Liver (tissue), 9 donors: ENCODE measurements around the gene FTCD. TPM values are rescaled to one million over a fixed set of nuclear protein-coding genes. Genes with fewer than 3 reads are reported as not detected.

ENCODE experiments used
- DNase-seq: peaks from one replicate; pipeline ENCODE4 v3.0.0-alpha.2; 2017; ENCODE audit warnings: low spot score
- H3K27ac ChIP-seq, 2 donors: one replicate each; pipeline ENCODE4 v1.7.0; 2013; ENCODE audit warnings: inconsistent platforms in 2 of 2, low read length in 2 of 2, control low read depth in 1 of 2, low read depth in 1 of 2, mild to moderate bottlenecking in 1 of 2
- H3K27me3 ChIP-seq, 4 donors: one replicate each; pipeline versions ENCODE4 v1.6.1 to v1.7.0; 2013; ENCODE audit warnings: low read length in 3 of 4, inconsistent platforms in 1 of 4, mild to moderate bottlenecking in 1 of 4, moderate library complexity in 1 of 4; ENCODE audit not compliant: control insufficient read depth in 4 of 4, insufficient read depth in 4 of 4
- H3K36me3 ChIP-seq, 4 donors: one replicate each; pipeline versions ENCODE4 v1.6.1 to v1.7.0; 2013; ENCODE audit warnings: low read length in 3 of 4, mild to moderate bottlenecking in 3 of 4, low read depth in 1 of 4, moderate library complexity in 1 of 4; ENCODE audit not compliant: control insufficient read depth in 4 of 4, insufficient read depth in 3 of 4
- H3K4me1 ChIP-seq, 4 donors: one replicate each; pipeline versions ENCODE4 v1.6.1 to v1.7.0; 2013; ENCODE audit warnings: low read length in 3 of 4, mild to moderate bottlenecking in 3 of 4, moderate library complexity in 1 of 4; ENCODE audit not compliant: control insufficient read depth in 4 of 4, insufficient read depth in 4 of 4
- H3K4me3 ChIP-seq, 3 donors: one replicate each; pipeline versions ENCODE4 v1.6.1 to v1.7.0; 2013; ENCODE audit warnings: low read length in 3 of 3, control low read depth in 1 of 3, low read depth in 1 of 3, mild to moderate bottlenecking in 1 of 3
- H3K9ac ChIP-seq, 2 donors: one replicate each; pipeline ENCODE4 v1.7.0; 2013; ENCODE audit warnings: low read length in 2 of 2, mild to moderate bottlenecking in 2 of 2, moderate library complexity in 2 of 2, control low read depth in 1 of 2, low read depth in 1 of 2
- H3K9me3 ChIP-seq, 4 donors: one replicate each; pipeline versions ENCODE4 v1.6.1 to v1.7.0; 2013; ENCODE audit warnings: low read length in 3 of 4; ENCODE audit not compliant: control insufficient read depth in 4 of 4
- EGR1 ChIP-seq, 2 donors: IDR thresholded peaks; 2 replicates each; pipeline ENCODE4 v1.6.1; 2016 to 2018; ENCODE audit warnings: antibody characterized with exemption in 2 of 2, low read depth in 2 of 2
- FOXA1 ChIP-seq: IDR thresholded peaks from 2 replicates; pipeline ENCODE4 v1.6.1; 2016; ENCODE audit warnings: antibody characterized with exemption
- FOXA2 ChIP-seq: IDR thresholded peaks from 2 replicates; pipeline ENCODE4 v1.6.1; 2016; ENCODE audit warnings: antibody characterized with exemption
- GABPA ChIP-seq, 2 donors: IDR thresholded peaks in 1 of 2; conservative IDR thresholded peaks in 1 of 2; 2 replicates each; pipeline ENCODE4 v1.6.1; 2016; ENCODE audit warnings: antibody characterized with exemption in 2 of 2, mild to moderate bottlenecking in 1 of 2, moderate library complexity in 1 of 2
- HNF4A ChIP-seq, 2 donors: conservative IDR thresholded peaks; 2 replicates each; pipeline ENCODE4 v1.6.1; 2016; ENCODE audit warnings: antibody characterized with exemption in 2 of 2, mild to moderate bottlenecking in 2 of 2
- HNF4G ChIP-seq: IDR thresholded peaks from 2 replicates; pipeline ENCODE4 v1.6.1; 2016; ENCODE audit warnings: antibody characterized with exemption
- JUND ChIP-seq, 2 donors: IDR thresholded peaks; 2 replicates each; pipeline ENCODE4 v1.6.1; 2016; ENCODE audit warnings: antibody characterized with exemption in 2 of 2
- NR2F2 ChIP-seq: IDR thresholded peaks from 2 replicates; pipeline ENCODE4 v1.6.1; 2016; ENCODE audit warnings: antibody characterized with exemption
- RAD21 ChIP-seq, 2 donors: IDR thresholded peaks; 2 replicates each; pipeline ENCODE4 v1.6.1; 2016; ENCODE audit warnings: antibody characterized with exemption in 2 of 2, mild to moderate bottlenecking in 2 of 2
- RXRA ChIP-seq, 2 donors: IDR thresholded peaks; 2 replicates each; pipeline ENCODE4 v1.6.1; 2017 to 2018; ENCODE audit warnings: antibody characterized with exemption in 2 of 2, mild to moderate bottlenecking in 1 of 2
- SP1 ChIP-seq: IDR thresholded peaks from 2 replicates; pipeline ENCODE4 v1.6.1; 2018; ENCODE audit warnings: antibody characterized with exemption, mild to moderate bottlenecking
- TAF1 ChIP-seq: conservative IDR thresholded peaks from 2 replicates; pipeline ENCODE4 v1.6.1; 2016; ENCODE audit warnings: antibody characterized with exemption, mild to moderate bottlenecking
- YY1 ChIP-seq: IDR thresholded peaks from 2 replicates; pipeline ENCODE4 v1.6.1; 2016; ENCODE audit warnings: antibody characterized with exemption, mild to moderate bottlenecking
- WGBS: extraction: QIAGEN DNeasy Blood & Tissue Kit; methylation state at CpG from one replicate; pipeline ENCODE4 v1.1.7; 2013; 5-methylcytosine and 5-hydroxymethylcytosine counted together
- polyA plus RNA-seq, 2 donors: library from polyadenylated mRNA; stranded (reverse) in 1 of 2; unstranded in 1 of 2; fragments of 200-250 nt in 1 of 2; fragments of >200 nt in 1 of 2; fragmentation: Nextera tagmentation in 1 of 2; extraction: Ambion mirVana in 1 of 2; gene quantifications; one replicate each; pipeline versions ENCODE4 v1.2.1 to v1.2.3, GENCODE V29; 2013 to 2015
- total RNA-seq, 2 donors: library from RNA; depleted of rRNA; stranded (reverse); fragments of >200 nt; gene quantifications; one replicate each; pipeline ENCODE4 v1.2.3, GENCODE V29; 2014
- TF ChIP-seq, protein P1 (sequence below): IDR thresholded peaks from 2 replicates; pipeline ENCODE4 v1.6.1; 2016; ENCODE audit warnings: antibody characterized with exemption
- TF ChIP-seq, protein P2 (sequence below): fragments of 150-350 bp; IDR thresholded peaks from 2 replicates; pipeline ENCODE4 v1.5.1; 2017; ENCODE audit warnings: improper control_type of control experiment, low read depth, low read length; ENCODE audit not compliant: missing input control
- TF ChIP-seq, protein P3 (sequence below): IDR thresholded peaks from 2 replicates; pipeline ENCODE4 v1.6.1; 2016; ENCODE audit warnings: antibody characterized with exemption
- TF ChIP-seq, protein P4 (sequence below): IDR thresholded peaks from 2 replicates; pipeline ENCODE4 v1.6.1; 2016; ENCODE audit warnings: antibody characterized with exemption, mild to moderate bottlenecking
- TF ChIP-seq, protein P5 (sequence below): IDR thresholded peaks from 2 replicates; pipeline ENCODE4 v1.6.1; 2016; ENCODE audit warnings: antibody characterized with exemption
- donor health status: healthy.
- donor health status: healthy.
- donor health status: healthy.
- donor health status: healthy.
- donor health status: healthy.

The FTCD gene
- total and polyA plus RNA-seq, 4 donors, result 130 to 182 (median 173) TPM

DNA sequence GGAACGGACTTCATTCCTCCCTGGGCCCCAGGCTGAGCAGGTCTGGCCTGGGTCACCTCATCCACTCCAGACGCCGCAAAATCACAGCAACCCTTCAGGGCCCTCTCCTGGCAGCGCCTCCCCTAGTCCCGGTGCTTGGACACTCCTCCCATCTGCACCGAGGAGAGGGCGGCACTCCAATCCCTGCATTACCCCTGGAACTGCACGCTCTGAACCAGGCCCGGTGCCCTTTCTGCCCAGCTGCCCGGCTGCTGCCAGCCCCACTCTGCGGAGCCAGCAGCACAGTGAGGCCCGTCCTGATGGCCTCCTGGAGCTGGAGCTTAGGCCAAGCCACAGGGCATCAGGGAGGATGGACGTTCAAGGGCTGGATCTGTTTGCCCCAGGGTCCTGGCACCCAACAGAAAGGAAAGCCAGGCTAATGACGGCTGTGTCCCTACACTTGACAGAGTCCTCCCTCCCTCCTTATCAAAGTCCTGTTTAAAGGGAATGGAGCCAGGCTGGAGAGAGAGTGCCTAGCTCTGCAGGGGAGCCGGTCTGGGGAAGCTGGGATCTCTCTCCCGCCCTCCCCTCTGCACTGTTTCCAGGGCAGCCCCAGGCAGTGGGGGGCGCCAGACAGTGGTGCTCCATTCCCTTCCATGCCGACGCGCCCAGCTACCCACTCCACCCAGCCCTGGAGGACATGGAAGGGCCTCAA lies 44.7 kb downstream of the FTCD start:
- H3K9me3 ChIP-seq, result peaks cover 0 to 2% (median 0%) of the 10 kb centered on the region in 4 donors
- 71% methylated on average over 20 of the region's 20 CpGs for WGBS
- H3K4me3 ChIP-seq, result no peak overlapping the region
- H3K4me1 ChIP-seq, result peaks cover 0 to 9% (median 0%) of the 10 kb centered on the region in 4 donors
- no peaks in the 10 kb centered on the region for H3K27me3 ChIP-seq
- peak; percentile 26 for DNase-seq
- H3K36me3 ChIP-seq, result no peaks in the 10 kb centered on the region
- H3K9ac ChIP-seq, result no peak overlapping the region
- no peak overlapping the region for H3K27ac ChIP-seq
- no peak for TF ChIP-seq GABPA (IDR thresholded peaks at IDR 0.05 in 1 of 2, conservative IDR thresholded peaks at IDR 0.05 in 1 of 2)
- TF ChIP-seq EGR1 (IDR thresholded peaks at IDR 0.05; ENCODE audit: low read depth in 2 of 2), result no peak
- TF ChIP-seq, protein P1, sequence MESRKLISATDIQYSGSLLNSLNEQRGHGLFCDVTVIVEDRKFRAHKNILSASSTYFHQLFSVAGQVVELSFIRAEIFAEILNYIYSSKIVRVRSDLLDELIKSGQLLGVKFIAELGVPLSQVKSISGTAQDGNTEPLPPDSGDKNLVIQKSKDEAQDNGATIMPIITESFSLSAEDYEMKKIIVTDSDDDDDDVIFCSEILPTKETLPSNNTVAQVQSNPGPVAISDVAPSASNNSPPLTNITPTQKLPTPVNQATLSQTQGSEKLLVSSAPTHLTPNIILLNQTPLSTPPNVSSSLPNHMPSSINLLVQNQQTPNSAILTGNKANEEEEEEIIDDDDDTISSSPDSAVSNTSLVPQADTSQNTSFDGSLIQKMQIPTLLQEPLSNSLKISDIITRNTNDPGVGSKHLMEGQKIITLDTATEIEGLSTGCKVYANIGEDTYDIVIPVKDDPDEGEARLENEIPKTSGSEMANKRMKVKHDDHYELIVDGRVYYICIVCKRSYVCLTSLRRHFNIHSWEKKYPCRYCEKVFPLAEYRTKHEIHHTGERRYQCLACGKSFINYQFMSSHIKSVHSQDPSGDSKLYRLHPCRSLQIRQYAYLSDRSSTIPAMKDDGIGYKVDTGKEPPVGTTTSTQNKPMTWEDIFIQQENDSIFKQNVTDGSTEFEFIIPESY, result no peak
- no peak for TF ChIP-seq TAF1

DNA sequence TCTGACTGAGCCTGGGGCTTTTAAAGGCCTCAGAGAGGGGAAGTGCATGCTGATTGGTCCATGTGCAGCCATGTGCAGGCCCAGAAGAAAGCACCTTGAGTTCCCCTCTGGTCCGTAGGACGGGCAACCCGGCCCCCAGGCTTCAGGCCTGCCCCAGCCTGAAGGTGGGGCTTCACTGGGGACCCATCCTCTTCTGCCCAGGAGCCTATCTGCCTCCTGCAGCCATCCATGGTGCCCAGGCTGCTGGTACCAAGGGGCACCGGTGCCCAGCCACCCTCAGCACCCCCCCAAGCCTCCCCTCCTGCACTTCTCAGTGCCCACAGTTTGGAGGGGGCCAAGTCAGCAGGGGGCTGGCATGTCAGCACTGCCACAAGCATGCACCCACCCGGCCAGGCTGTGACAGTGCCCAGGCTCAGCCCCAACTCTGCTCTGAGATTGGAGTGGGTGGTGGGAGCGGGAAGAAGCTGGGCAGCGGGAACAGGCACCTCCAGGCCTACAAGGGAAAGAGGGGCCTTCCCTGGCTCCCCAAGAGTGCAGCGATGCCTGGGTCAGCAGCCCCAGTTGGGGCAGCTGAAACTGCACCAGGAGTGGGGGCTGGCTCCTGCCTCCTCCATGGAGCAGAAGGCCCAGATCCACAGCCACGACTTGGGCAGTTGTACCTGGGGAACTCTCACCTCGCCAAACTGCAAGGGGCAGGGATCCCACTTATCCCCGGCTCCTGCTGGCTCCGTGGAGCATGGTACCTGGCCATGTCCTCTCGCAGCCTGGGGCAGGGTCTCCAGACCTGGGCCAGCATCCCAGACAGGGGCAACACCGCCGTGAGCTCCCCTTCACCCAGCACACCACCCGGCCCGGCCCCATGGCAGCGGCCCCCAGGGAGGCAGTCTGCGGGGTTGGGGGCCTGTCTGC lies 45.8 kb downstream of the FTCD start:
- Histone ChIP-seq H3K4me1 (peaks cover 0 to 9% (median 0%) of the 10 kb centered on the region in 4 donors), H3K4me3 (no peak overlapping the region), H3K9ac (no peak overlapping the region), H3K36me3 (no peaks in the 10 kb centered on the region), H3K9me3 (peaks cover 0 to 4% (median 0%) of the 10 kb centered on the region in 4 donors), H3K27me3 (no peaks in the 10 kb centered on the region), H3K27ac (no peak overlapping the region)
- WGBS, result 85% methylated on average over 19 of the region's 19 CpGs
- TF ChIP-seq EGR1 (IDR thresholded peaks at IDR 0.05; ENCODE audit: low read depth in 2 of 2) (no peak), HNF4A (conservative IDR thresholded peaks at IDR 0.05) (no peak), RAD21 (IDR thresholded peaks at IDR 0.05) (no peak), HNF4G (no peak), TAF1 (no peak), FOXA1 (no peak), NR2F2 (no peak), JUND (IDR thresholded peaks at IDR 0.05) (no peak), SP1 (no peak), FOXA2 (no peak), RXRA (IDR thresholded peaks at IDR 0.05) (no peak), GABPA (IDR thresholded peaks at IDR 0.05 in 1 of 2, conservative IDR thresholded peaks at IDR 0.05 in 1 of 2) (no peak), YY1 (no peak)
- TF ChIP-seq, protein P2, sequence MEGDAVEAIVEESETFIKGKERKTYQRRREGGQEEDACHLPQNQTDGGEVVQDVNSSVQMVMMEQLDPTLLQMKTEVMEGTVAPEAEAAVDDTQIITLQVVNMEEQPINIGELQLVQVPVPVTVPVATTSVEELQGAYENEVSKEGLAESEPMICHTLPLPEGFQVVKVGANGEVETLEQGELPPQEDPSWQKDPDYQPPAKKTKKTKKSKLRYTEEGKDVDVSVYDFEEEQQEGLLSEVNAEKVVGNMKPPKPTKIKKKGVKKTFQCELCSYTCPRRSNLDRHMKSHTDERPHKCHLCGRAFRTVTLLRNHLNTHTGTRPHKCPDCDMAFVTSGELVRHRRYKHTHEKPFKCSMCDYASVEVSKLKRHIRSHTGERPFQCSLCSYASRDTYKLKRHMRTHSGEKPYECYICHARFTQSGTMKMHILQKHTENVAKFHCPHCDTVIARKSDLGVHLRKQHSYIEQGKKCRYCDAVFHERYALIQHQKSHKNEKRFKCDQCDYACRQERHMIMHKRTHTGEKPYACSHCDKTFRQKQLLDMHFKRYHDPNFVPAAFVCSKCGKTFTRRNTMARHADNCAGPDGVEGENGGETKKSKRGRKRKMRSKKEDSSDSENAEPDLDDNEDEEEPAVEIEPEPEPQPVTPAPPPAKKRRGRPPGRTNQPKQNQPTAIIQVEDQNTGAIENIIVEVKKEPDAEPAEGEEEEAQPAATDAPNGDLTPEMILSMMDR, result no peak
- TF ChIP-seq, protein P3, sequence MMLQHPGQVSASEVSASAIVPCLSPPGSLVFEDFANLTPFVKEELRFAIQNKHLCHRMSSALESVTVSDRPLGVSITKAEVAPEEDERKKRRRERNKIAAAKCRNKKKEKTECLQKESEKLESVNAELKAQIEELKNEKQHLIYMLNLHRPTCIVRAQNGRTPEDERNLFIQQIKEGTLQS, result no peak
- TF ChIP-seq, protein P4, sequence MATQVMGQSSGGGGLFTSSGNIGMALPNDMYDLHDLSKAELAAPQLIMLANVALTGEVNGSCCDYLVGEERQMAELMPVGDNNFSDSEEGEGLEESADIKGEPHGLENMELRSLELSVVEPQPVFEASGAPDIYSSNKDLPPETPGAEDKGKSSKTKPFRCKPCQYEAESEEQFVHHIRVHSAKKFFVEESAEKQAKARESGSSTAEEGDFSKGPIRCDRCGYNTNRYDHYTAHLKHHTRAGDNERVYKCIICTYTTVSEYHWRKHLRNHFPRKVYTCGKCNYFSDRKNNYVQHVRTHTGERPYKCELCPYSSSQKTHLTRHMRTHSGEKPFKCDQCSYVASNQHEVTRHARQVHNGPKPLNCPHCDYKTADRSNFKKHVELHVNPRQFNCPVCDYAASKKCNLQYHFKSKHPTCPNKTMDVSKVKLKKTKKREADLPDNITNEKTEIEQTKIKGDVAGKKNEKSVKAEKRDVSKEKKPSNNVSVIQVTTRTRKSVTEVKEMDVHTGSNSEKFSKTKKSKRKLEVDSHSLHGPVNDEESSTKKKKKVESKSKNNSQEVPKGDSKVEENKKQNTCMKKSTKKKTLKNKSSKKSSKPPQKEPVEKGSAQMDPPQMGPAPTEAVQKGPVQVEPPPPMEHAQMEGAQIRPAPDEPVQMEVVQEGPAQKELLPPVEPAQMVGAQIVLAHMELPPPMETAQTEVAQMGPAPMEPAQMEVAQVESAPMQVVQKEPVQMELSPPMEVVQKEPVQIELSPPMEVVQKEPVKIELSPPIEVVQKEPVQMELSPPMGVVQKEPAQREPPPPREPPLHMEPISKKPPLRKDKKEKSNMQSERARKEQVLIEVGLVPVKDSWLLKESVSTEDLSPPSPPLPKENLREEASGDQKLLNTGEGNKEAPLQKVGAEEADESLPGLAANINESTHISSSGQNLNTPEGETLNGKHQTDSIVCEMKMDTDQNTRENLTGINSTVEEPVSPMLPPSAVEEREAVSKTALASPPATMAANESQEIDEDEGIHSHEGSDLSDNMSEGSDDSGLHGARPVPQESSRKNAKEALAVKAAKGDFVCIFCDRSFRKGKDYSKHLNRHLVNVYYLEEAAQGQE, result no peak
- TF ChIP-seq, protein P5, sequence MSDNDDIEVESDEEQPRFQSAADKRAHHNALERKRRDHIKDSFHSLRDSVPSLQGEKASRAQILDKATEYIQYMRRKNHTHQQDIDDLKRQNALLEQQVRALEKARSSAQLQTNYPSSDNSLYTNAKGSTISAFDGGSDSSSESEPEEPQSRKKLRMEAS, result no peak
- TF ChIP-seq, protein P1, result no peak
- DNase-seq, result no peak
